H1 (cell line): ENCODE data around the gene BICDL1. TPM values are rescaled to one million over a fixed set of nuclear protein-coding genes. Genes with fewer than 3 reads are reported as not detected.

ENCODE experiments used
- CTCF ChIA-PET: fragments of 300-600 bp; sonication (Branson Sonifier 250); formaldehyde crosslinking; loops from one replicate; lab custom pipeline; 2021; ENCODE audit not compliant: partially characterized antibody; lab: Charles Lee
- POLR2A ChIA-PET: fragments of 300-600 bp; sonication (Branson Sonifier 250); formaldehyde crosslinking; loops from one replicate; lab custom pipeline; 2021; ENCODE audit warnings: inconsistent platforms; ENCODE audit not compliant: partially characterized antibody; lab: Charles Lee
- DNase-seq, 2 experiments: peaks; one replicate each; pipeline versions ENCODE4 v3.0.0 to v3.0.0-alpha.2; 2010 to 2022; ENCODE audit warnings: low spot score in 2 of 2, low read depth in 1 of 2, mixed read lengths in 1 of 2
- FAIRE-seq: peaks from 2 replicates; lab custom pipeline; 2011; peaks lifted over from hg19 to GRCh38; lab: Jason Lieb, UNC
- H2AFZ ChIP-seq: 2 replicates; pipeline ENCODE4 v1.8.1; 2012; ENCODE audit warnings: low read length, inconsistent platforms
- H2AK5ac ChIP-seq: 2 replicates; pipeline ENCODE4 v1.6.1; 2013; ENCODE audit warnings: low read depth, low read length
- H2BK120ac ChIP-seq: replicated peaks from 2 replicates; pipeline ENCODE3; 2013; ENCODE audit warnings: low read depth, low read length, inconsistent platforms
- H2BK12ac ChIP-seq: 2 replicates; pipeline ENCODE4 v1.6.1; 2013; ENCODE audit warnings: low read depth, low read length
- H2BK15ac ChIP-seq: 2 replicates; pipeline ENCODE4 v1.6.1; 2013; ENCODE audit warnings: low read length
- H2BK20ac ChIP-seq: 2 replicates; pipeline ENCODE4 v1.6.1; 2013; ENCODE audit warnings: low read length
- H2BK5ac ChIP-seq: 2 replicates; pipeline ENCODE4 v1.6.1; 2013; ENCODE audit warnings: low read depth, low read length
- H3K14ac ChIP-seq: 2 replicates; pipeline ENCODE4 v1.6.1; 2013; ENCODE audit warnings: inconsistent platforms; ENCODE audit not compliant: insufficient read length
- H3K18ac ChIP-seq: 2 replicates; pipeline ENCODE4 v1.6.1; 2013; ENCODE audit warnings: low read length; ENCODE audit errors: extremely low read depth
- H3K23ac ChIP-seq: 2 replicates; pipeline ENCODE4 v1.6.1; 2013; ENCODE audit warnings: inconsistent platforms; ENCODE audit not compliant: insufficient read length
- H3K23me2 ChIP-seq: 2 replicates; pipeline ENCODE4 v1.6.1; 2013; ENCODE audit warnings: low read depth, low read length
- H3K27ac ChIP-seq: 2 replicates; pipeline ENCODE4 v1.6.1; 2011; ENCODE audit warnings: low read depth, low read length, inconsistent platforms
- H3K27me3 ChIP-seq, 4 experiments: replicated peaks in 1 of 4; 1 replicate in 1 of 4; 2 replicates in 3 of 4; pipeline versions ENCODE4 v1.6.1 to v1.8.1; 2011 to 2013; ENCODE audit warnings: low read length in 3 of 4, mild to moderate bottlenecking in 3 of 4, inconsistent platforms in 2 of 4, mixed read lengths in 2 of 4, moderate library complexity in 1 of 4; ENCODE audit not compliant: control insufficient read depth in 3 of 4, insufficient read depth in 3 of 4; ENCODE audit errors: extremely low read depth in 1 of 4
- H3K36me3 ChIP-seq, 4 experiments: 2 replicates each; pipeline versions ENCODE4 v1.6.1 to v1.8.1; 2011 to 2013; ENCODE audit warnings: mild to moderate bottlenecking in 4 of 4, low read length in 3 of 4, moderate library complexity in 2 of 4, control low read depth in 1 of 4, inconsistent platforms in 1 of 4; ENCODE audit not compliant: insufficient read depth in 4 of 4, control insufficient read depth in 2 of 4
- H3K4ac ChIP-seq: replicated peaks from 2 replicates; pipeline ENCODE3; 2013; ENCODE audit warnings: low read length, low read depth, mixed read lengths, inconsistent platforms; ENCODE audit not compliant: insufficient read length
- H3K4me1 ChIP-seq, 4 experiments: replicated peaks in 1 of 4; 1 replicate in 1 of 4; 2 replicates in 3 of 4; pipeline versions ENCODE4 v1.6.1 to v1.8.1; 2011 to 2013; ENCODE audit warnings: low read length in 3 of 4, inconsistent platforms in 2 of 4, mixed read lengths in 1 of 4; ENCODE audit not compliant: insufficient read depth in 4 of 4, control insufficient read depth in 3 of 4
- H3K4me2 ChIP-seq, 2 experiments: 2 replicates each; pipeline versions ENCODE4 v1.6.1 to v1.8.1; 2011 to 2013; ENCODE audit warnings: low read depth in 2 of 2, low read length in 2 of 2, control low read depth in 1 of 2, inconsistent platforms in 1 of 2, mild to moderate bottlenecking in 1 of 2; ENCODE audit not compliant: insufficient read depth in 1 of 2
- H3K4me3 ChIP-seq, 4 experiments: fragments of 200-600, 300-600 bp in 1 of 4; sonication (generic), shearing (Covaris generic), sonication (Bioruptor Twin) in 1 of 4; 2 replicates each; pipeline versions ENCODE4 v1.5.1 to v1.8.1; 2011 to 2016; ENCODE audit warnings: low read length in 4 of 4, low read depth in 3 of 4, control low read depth in 2 of 4, inconsistent platforms in 2 of 4, mild to moderate bottlenecking in 2 of 4, mixed read lengths in 1 of 4, moderate library complexity in 1 of 4; ENCODE audit not compliant: insufficient read depth in 2 of 4; ENCODE audit errors: extremely low read depth in 1 of 4
- H3K56ac ChIP-seq: replicated peaks from 2 replicates; pipeline ENCODE3; 2013; ENCODE audit warnings: low read depth, mild to moderate bottlenecking, mixed read lengths, low read length, inconsistent platforms; ENCODE audit not compliant: insufficient read length
- H3K79me1 ChIP-seq: 2 replicates; pipeline ENCODE4 v1.6.1; 2013; ENCODE audit warnings: low read depth, low read length, control low read depth
- H3K79me2 ChIP-seq, 2 experiments: 2 replicates each; pipeline versions ENCODE4 v1.6.1 to v1.8.1; 2012 to 2013; ENCODE audit warnings: low read length in 2 of 2, mild to moderate bottlenecking in 2 of 2, inconsistent platforms in 1 of 2; ENCODE audit not compliant: insufficient read depth in 2 of 2, control insufficient read depth in 1 of 2
- H3K9ac ChIP-seq, 4 experiments: replicated peaks in 1 of 4; 1 replicate in 1 of 4; 2 replicates in 3 of 4; pipeline versions ENCODE4 v1.6.1 to v1.8.1; 2011 to 2013; ENCODE audit warnings: low read depth in 3 of 4, low read length in 3 of 4, control low read depth in 2 of 4, mild to moderate bottlenecking in 2 of 4, moderate library complexity in 2 of 4, inconsistent platforms in 1 of 4; ENCODE audit errors: extremely low read depth in 1 of 4
- H3K9me3 ChIP-seq, 2 experiments: 2 replicates each; pipeline versions ENCODE4 v1.6.1 to v1.8.1; 2012 to 2013; ENCODE audit warnings: mild to moderate bottlenecking in 2 of 2, moderate library complexity in 2 of 2, control low read depth in 1 of 2, inconsistent platforms in 1 of 2, low read depth in 1 of 2, low read length in 1 of 2, mixed read lengths in 1 of 2; ENCODE audit not compliant: insufficient read depth in 2 of 2
- H4K20me1 ChIP-seq, 2 experiments: replicated peaks in 1 of 2; 2 replicates each; pipeline versions ENCODE3 to v1.8.1; 2011 to 2013; ENCODE audit warnings: inconsistent platforms in 2 of 2, low read length in 2 of 2, mild to moderate bottlenecking in 1 of 2; ENCODE audit not compliant: insufficient read depth in 2 of 2, control insufficient read depth in 1 of 2
- H4K5ac ChIP-seq: 2 replicates; pipeline ENCODE4 v1.6.1; 2013; ENCODE audit warnings: low read length, low read depth, mixed read lengths, inconsistent platforms; ENCODE audit not compliant: insufficient read length
- H4K8ac ChIP-seq: 2 replicates; pipeline ENCODE4 v1.8.0; 2013; ENCODE audit warnings: mild to moderate bottlenecking, moderate library complexity, low read length, inconsistent platforms; ENCODE audit not compliant: insufficient read depth; ENCODE audit errors: extremely low read depth
- H4K91ac ChIP-seq: replicated peaks from 2 replicates; pipeline ENCODE3; 2013; ENCODE audit warnings: low read length, mixed read lengths, inconsistent platforms; ENCODE audit not compliant: insufficient read length
- CBX5 ChIP-seq: fragments of 300-800, 300-1000 bp; sonication (generic); IDR thresholded peaks from 2 replicates; pipeline ENCODE4 v1.7.1; 2016; ENCODE audit warnings: antibody characterized with exemption, low read length, low read depth
- EP300 ChIP-seq, 2 experiments: IDR thresholded peaks; 1 replicate in 1 of 2; 2 replicates in 1 of 2; pipeline ENCODE4 v1.6.1; 2011 to 2012; ENCODE audit warnings: low read depth in 2 of 2, low read length in 2 of 2, mild to moderate bottlenecking in 2 of 2, borderline replicate concordance in 1 of 2, inconsistent platforms in 1 of 2, moderate library complexity in 1 of 2
- KDM1A ChIP-seq: fragments of 200-600, 300-600 bp; sonication (generic); IDR thresholded peaks from 2 replicates; pipeline ENCODE4 v1.7.1; 2016; ENCODE audit warnings: mild to moderate bottlenecking, low read length, borderline replicate concordance
- TAF7 ChIP-seq: optimal IDR thresholded peaks from 2 replicates; pipeline ENCODE3; 2011; ENCODE audit warnings: low read depth, mild to moderate bottlenecking, inconsistent platforms, low read length, moderate library complexity, borderline replicate concordance
- WGBS, 2 experiments: shearing (Covaris generic) in 1 of 2; methylation state at CpG; one replicate each; pipeline versions ENCODE4 v1.1.6 to v1.1.7; 2013 to 2015; ENCODE audit warnings: low lambda C conversion rate in 2 of 2, mixed read lengths in 2 of 2, inconsistent platforms in 1 of 2, low coverage in 1 of 2, missing lambda C conversion rate in 1 of 2; ENCODE audit not compliant: insufficient replicate concordance in 2 of 2, insufficient coverage in 1 of 2, insufficient read length in 1 of 2; ENCODE audit errors: extremely low coverage in 1 of 2, missing lambda C conversion rate in 1 of 2; 5-methylcytosine and 5-hydroxymethylcytosine counted together
- polyA plus RNA-seq, 7 experiments: library from polyadenylated mRNA; depleted of rRNA in 3 of 7; stranded (reverse) in 5 of 7; unstranded in 2 of 7; fragments of >200 nt in 5 of 7; fragments of 200-250 nt in 2 of 7; gene quantifications; 1 replicate in 5 of 7; 2 replicates in 1 of 7; 4 replicates in 1 of 7; pipeline versions ENCODE4 v1.2.1 to v1.2.3, GENCODE V29; 2011 to 2013; ENCODE audit warnings: missing spikeins in 2 of 7, mixed read lengths in 2 of 7
- total RNA-seq: library from RNA; stranded (reverse); fragmentation: NEBNext Ultra II Directional; extraction: Animal tissue kit (Norgen Biotek cat#: 25700); gene quantifications from 2 replicates; pipeline ENCODE4 v1.2.1, GENCODE V29; 2021

The BICDL1 gene
- total and polyA plus RNA-seq, 2 of the 8 experiments (the other 6 are each of a cell fraction or from before 2014, with no cell fraction given): 17.2 to 25.9 TPM

- Histone ChIP-seq H3K4me2 (no peak overlapping the region), H3K23ac (no peak overlapping the region), H3K36me3 (no peaks in the 10 kb centered on the region), H2BK20ac (no peak overlapping the region), H3K4me1 (no peaks in the 10 kb centered on the region), H2BK12ac (no peak overlapping the region), H3K18ac (no peak overlapping the region), H2BK120ac (no peak overlapping the region), H3K56ac (no peak overlapping the region), H4K20me1 (no peaks in the 10 kb centered on the region)
- CTCF ChIA-PET: interaction anchor here (1.3 kb wide), 1 partner anchor 116 kb away, joined by 4 read pairs; no protein-coding TSS in a partner anchor
- DNase-seq: no peak
- no peak for TF ChIP-seq CBX5
- no peak for TF ChIP-seq TAF7
- TF ChIP-seq KDM1A: no peak
- no peak for TF ChIP-seq EP300 (IDR thresholded peaks at IDR 0.05; ENCODE audit: borderline replicate concordance in 1 of 2, low read depth in 2 of 2, low read length in 2 of 2)
- TF ChIP-seq, all 59 proteins: peak for 0
- POLR2A ChIA-PET: interaction anchor here (0.7 to 1.1 kb wide), 3 partner anchors 26 to 965 kb away, joined by 3 to 5 read pairs (median 3); no protein-coding TSS in a partner anchor
- no peak overlapping the region for H3K14ac ChIP-seq
- H3K4ac ChIP-seq: no peak overlapping the region
- H4K8ac ChIP-seq: no peak overlapping the region
- no peaks in the 10 kb centered on the region for H3K79me2 ChIP-seq
- WGBS, 2 experiments: 89% methylated on average over 4 of the region's 4 CpGs; no CpG with 5 or more reads in 1 of the 2 experiments
- no peak overlapping the region for H2BK5ac ChIP-seq
- H2BK15ac ChIP-seq: no peak overlapping the region
- no peak for FAIRE-seq
- H3K9ac ChIP-seq: no peak overlapping the region
- no peaks in the 10 kb centered on the region for H3K27me3 ChIP-seq
- H3K79me1 ChIP-seq: no peaks in the 10 kb centered on the region
- H2AK5ac ChIP-seq: no peak overlapping the region
- no peak overlapping the region for H3K27ac ChIP-seq
- no peak overlapping the region for H4K5ac ChIP-seq
- no peak overlapping the region for H4K91ac ChIP-seq
- H3K4me3 ChIP-seq: no peak overlapping the region
- H3K23me2 ChIP-seq: no peaks in the 10 kb centered on the region
- no peaks in the 10 kb centered on the region; a peak in 1 of 4 replicates for H3K9me3 ChIP-seq
- H2AFZ ChIP-seq: no peak overlapping the region
Observed at GRCh38 chr12:120054293-120054692, 65.3 kb downstream of the BICDL1 start.
